K562 (cell line): ENCODE data around the gene RHBDF2. TPM values are rescaled to one million over a fixed set of nuclear protein-coding genes. Genes with fewer than 3 reads are reported as not detected.
A peak's percentile ranks its signal among the peaks of the same experiment; 100 is the strongest.

Experiments
- ARID1B ChIP-seq: fragments of 450-650 bp; IDR thresholded peaks from 2 replicates; pipeline ENCODE4 v1.6.1; 2016; ENCODE audit warnings: antibody characterized with exemption, mild to moderate bottlenecking, inconsistent platforms
- CBX5 ChIP-seq: IDR thresholded peaks from 2 replicates; pipeline ENCODE4 v1.6.1; 2014; ENCODE audit warnings: low read depth, borderline replicate concordance
- CCAR2 ChIP-seq: fragments of 200-400 bp; formaldehyde crosslinking; IDR thresholded peaks from 2 replicates; pipeline ENCODE4 v1.6.1; 2017; ENCODE audit warnings: mild to moderate bottlenecking, low read depth, low read length
- EGR1 ChIP-seq: fragments of 450-650 bp; conservative IDR thresholded peaks from 2 replicates; pipeline ENCODE4 v1.6.1; 2017; ENCODE audit warnings: mild to moderate bottlenecking
- ERF ChIP-seq: fragments of 450-650 bp; formaldehyde crosslinking; IDR thresholded peaks from 2 replicates; pipeline ENCODE4 v1.4.0; 2020; ENCODE audit warnings: mild to moderate bottlenecking, mixed read lengths
- FOXA3 ChIP-seq, 2 experiments: fragments of 450-650 bp in 1 of 2; sonication (generic) in 1 of 2; formaldehyde crosslinking; IDR thresholded peaks in 1 of 2; conservative IDR thresholded peaks in 1 of 2; 2 replicates each; pipeline versions ENCODE4 v1.4.0 to v1.8.0; 2020 to 2022; ENCODE audit warnings: mild to moderate bottlenecking in 2 of 2, missing genetic modification reagents in 1 of 2
- FOXJ2 ChIP-seq: fragments of 200-800 bp; sonication (Bioruptor generic); IDR thresholded peaks from 2 replicates; pipeline ENCODE4 v1.6.1; 2016; ENCODE audit warnings: missing genetic modification characterization, missing compliant biosample characterization
- FOXK2 ChIP-seq, 2 experiments: fragments of 450-650 bp; IDR thresholded peaks in 1 of 2; conservative IDR thresholded peaks in 1 of 2; 2 replicates each; pipeline ENCODE4 v1.6.1; 2016; ENCODE audit warnings: low read depth in 2 of 2, mild to moderate bottlenecking in 1 of 2
- HDAC2 ChIP-seq: fragments of 450-650 bp; IDR thresholded peaks from 2 replicates; pipeline ENCODE4 v1.6.1; 2016; ENCODE audit warnings: mild to moderate bottlenecking
- KDM5B ChIP-seq: fragments of 200-600 bp; sonication (generic); IDR thresholded peaks from 2 replicates; pipeline ENCODE4 v1.6.1; 2012; ENCODE audit warnings: low read depth, mild to moderate bottlenecking, moderate library complexity, low read length, control low read depth, inconsistent platforms; ENCODE audit not compliant: insufficient replicate concordance
- KHSRP ChIP-seq: fragments of 450-650 bp; IDR thresholded peaks from 2 replicates; pipeline ENCODE4 v1.6.1; 2017
- LCOR ChIP-seq: sonication (generic); formaldehyde crosslinking; IDR thresholded peaks from 2 replicates; pipeline ENCODE4 v1.8.0; 2022; ENCODE audit warnings: mild to moderate bottlenecking, missing genetic modification reagents
- MTA3 ChIP-seq: fragments of 450-650 bp; formaldehyde crosslinking; IDR thresholded peaks from 2 replicates; pipeline ENCODE4 v1.6.1; 2017; ENCODE audit warnings: mild to moderate bottlenecking, borderline replicate concordance
- NFRKB ChIP-seq: fragments of 450-650 bp; IDR thresholded peaks from 2 replicates; pipeline ENCODE4 v1.6.1; 2016; ENCODE audit warnings: low read depth
- NR3C1 ChIP-seq: sonication (generic); formaldehyde crosslinking; IDR thresholded peaks from 2 replicates; pipeline ENCODE4 v1.8.1; 2022; ENCODE audit warnings: missing genetic modification reagents
- POLR3G ChIP-seq: IDR thresholded peaks from 2 replicates; pipeline ENCODE4 v1.6.1; 2011; ENCODE audit not compliant: insufficient read length, insufficient replicate concordance; ENCODE audit errors: extremely low read depth
- RBFOX2 ChIP-seq: fragments of 200-400 bp; formaldehyde crosslinking; IDR thresholded peaks from 2 replicates; pipeline ENCODE4 v1.6.1; 2017; ENCODE audit warnings: low read depth, mild to moderate bottlenecking, low read length, moderate library complexity
- SIN3A ChIP-seq, 2 experiments: fragments of 150-350 bp in 1 of 2; IDR thresholded peaks; 2 replicates each; pipeline ENCODE4 v1.6.1; 2011 to 2016; ENCODE audit warnings: borderline replicate concordance in 2 of 2, low read depth in 2 of 2, low read length in 2 of 2, mild to moderate bottlenecking in 2 of 2, moderate library complexity in 2 of 2; ENCODE audit not compliant: control insufficient read depth in 1 of 2
- SIX5 ChIP-seq, 2 experiments: IDR thresholded peaks; 2 replicates each; pipeline ENCODE4 v1.6.1; 2011; ENCODE audit warnings: low read length in 2 of 2, borderline replicate concordance in 1 of 2, low read depth in 1 of 2, mild to moderate bottlenecking in 1 of 2, moderate library complexity in 1 of 2; ENCODE audit not compliant: insufficient read depth in 1 of 2
- SMARCA4 ChIP-seq: fragments of 450-650 bp; IDR thresholded peaks from 2 replicates; pipeline ENCODE4 v1.6.1; 2016
- TCF3 ChIP-seq: sonication (generic); formaldehyde crosslinking; IDR thresholded peaks from 2 replicates; pipeline ENCODE4 v1.4.0; 2020; ENCODE audit warnings: mild to moderate bottlenecking, missing genetic modification reagents
- ZBED1 ChIP-seq: IDR thresholded peaks from 2 replicates; pipeline ENCODE4 v1.6.1; 2014
- ZC3H8 ChIP-seq: fragments of 450-650 bp; IDR thresholded peaks from 2 replicates; pipeline ENCODE4 v1.6.1; 2017
- ZNF232 ChIP-seq: sonication (generic); formaldehyde crosslinking; IDR thresholded peaks from 2 replicates; pipeline ENCODE4 v1.8.0; 2022; ENCODE audit warnings: mild to moderate bottlenecking, missing genetic modification reagents
- ZNF384 ChIP-seq: IDR thresholded peaks from 2 replicates; pipeline ENCODE4 v1.6.1; 2012; ENCODE audit warnings: low read depth, low read length, improper control_type of control experiment
- ZNF589 ChIP-seq: fragments of 200-800 bp; sonication (Bioruptor generic); IDR thresholded peaks from 2 replicates; pipeline ENCODE4 v1.6.1; 2016; ENCODE audit warnings: low read depth, missing genetic modification characterization, missing compliant biosample characterization
- ZNF655 ChIP-seq: fragments of 250-450 bp; sonication (Bioruptor Pico); IDR thresholded peaks from 2 replicates; pipeline ENCODE4 v1.5.0; 2021
- polyA plus RNA-seq, 8 experiments: library from polyadenylated mRNA; depleted of rRNA in 4 of 8; stranded (reverse) in 5 of 8; unstranded in 3 of 8; fragments of >200 nt; fragmentation: Nextera tagmentation in 2 of 8; fragmentation: Illumina TruSeq in 1 of 8; extraction: Ambion mirVana in 2 of 8; extraction: Trizol in 1 of 8; gene quantifications; 2 replicates each; pipeline versions ENCODE4 v1.2.1 to v1.2.3, GENCODE V29; 2011 to 2014; ENCODE audit warnings: inconsistent platforms in 1 of 8, missing spikeins in 1 of 8
- total RNA-seq, 7 experiments: library from RNA; depleted of rRNA in 6 of 7; stranded (reverse); fragments of >200 nt in 6 of 7; fragmentation: Illumina TruSeq in 2 of 7; extraction: Trizol in 2 of 7; gene quantifications; 2 replicates each; pipeline versions ENCODE4 v1.2.1 to v1.2.3, GENCODE V29; 2011 to 2021; ENCODE audit warnings: low replicate concordance in 1 of 7
- TF ChIP-seq, protein P1 (sequence below): fragments of 450-650 bp; IDR thresholded peaks from 2 replicates; pipeline ENCODE4 v1.6.1; 2016; ENCODE audit warnings: borderline replicate concordance

RHBDF2 gene
- total and polyA plus RNA-seq, 9 of the 15 experiments (the other 6 are each of a cell fraction or from before 2014, with no cell fraction given): 0.04 to 2.8 (median 1.1) TPM

DNA sequence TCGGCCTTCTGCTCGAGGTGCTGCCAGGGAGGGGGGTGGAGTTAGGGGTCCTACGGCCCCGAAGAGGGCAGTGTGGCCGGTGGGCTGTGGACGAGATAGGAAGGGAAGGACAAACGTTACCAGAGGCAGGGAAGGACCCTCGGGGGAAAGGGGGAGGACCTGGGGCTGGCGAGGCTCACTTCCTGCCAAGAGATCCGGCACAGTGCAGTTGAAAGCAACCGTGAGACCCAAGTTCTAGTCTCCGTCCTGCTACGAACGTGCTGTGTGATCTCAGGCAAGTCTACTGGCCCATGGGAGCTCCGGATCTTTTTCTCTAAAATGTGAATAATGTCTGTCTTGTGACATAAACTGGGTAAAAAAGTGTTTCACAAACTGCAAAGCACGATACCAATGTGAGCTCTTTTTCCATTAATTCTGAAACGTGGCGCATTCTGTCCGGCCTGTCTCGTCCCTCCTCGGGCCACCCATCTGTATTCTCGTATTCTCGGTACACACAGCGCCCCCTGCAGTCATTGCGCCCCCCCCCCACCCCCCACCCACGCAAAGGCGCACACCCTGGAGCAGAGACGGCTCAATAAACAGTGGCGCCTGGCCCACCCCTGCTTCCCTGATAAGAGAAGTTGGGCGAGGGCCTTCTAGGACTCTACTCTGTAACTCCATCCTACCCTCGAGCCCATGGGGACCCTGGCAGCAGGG, 27.5 kb upstream of the RHBDF2 start (continued):
- TF ChIP-seq, protein P1, sequence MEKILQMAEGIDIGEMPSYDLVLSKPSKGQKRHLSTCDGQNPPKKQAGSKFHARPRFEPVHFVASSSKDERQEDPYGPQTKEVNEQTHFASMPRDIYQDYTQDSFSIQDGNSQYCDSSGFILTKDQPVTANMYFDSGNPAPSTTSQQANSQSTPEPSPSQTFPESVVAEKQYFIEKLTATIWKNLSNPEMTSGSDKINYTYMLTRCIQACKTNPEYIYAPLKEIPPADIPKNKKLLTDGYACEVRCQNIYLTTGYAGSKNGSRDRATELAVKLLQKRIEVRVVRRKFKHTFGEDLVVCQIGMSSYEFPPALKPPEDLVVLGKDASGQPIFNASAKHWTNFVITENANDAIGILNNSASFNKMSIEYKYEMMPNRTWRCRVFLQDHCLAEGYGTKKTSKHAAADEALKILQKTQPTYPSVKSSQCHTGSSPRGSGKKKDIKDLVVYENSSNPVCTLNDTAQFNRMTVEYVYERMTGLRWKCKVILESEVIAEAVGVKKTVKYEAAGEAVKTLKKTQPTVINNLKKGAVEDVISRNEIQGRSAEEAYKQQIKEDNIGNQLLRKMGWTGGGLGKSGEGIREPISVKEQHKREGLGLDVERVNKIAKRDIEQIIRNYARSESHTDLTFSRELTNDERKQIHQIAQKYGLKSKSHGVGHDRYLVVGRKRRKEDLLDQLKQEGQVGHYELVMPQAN: no peak
- peak; percentile 23; the same call in 1 of the 2 replicates for TF ChIP-seq HDAC2
- no peak for TF ChIP-seq ZBED1
- TF ChIP-seq KDM5B: peak; percentile 26
- TF ChIP-seq ERF (CRISPR knock-in tag): no peak
- peak; percentile 24; the same call in 1 of the 2 replicates for TF ChIP-seq SMARCA4
- no peak for TF ChIP-seq CCAR2
- TF ChIP-seq CBX5: no peak
- no peak for TF ChIP-seq POLR3G
- no peak for TF ChIP-seq ZNF589 (CRISPR knock-in tag)
- peak; percentile 52 for TF ChIP-seq FOXJ2
- peak; percentile 72; the same call in 1 of the 2 replicates for TF ChIP-seq NFRKB
- TF ChIP-seq ZNF384: no peak
- no peak for TF ChIP-seq NR3C1 (CRISPR knock-in tag)
- TF ChIP-seq SIX5 (IDR thresholded peaks at IDR 0.05; ENCODE audit: borderline replicate concordance in 1 of 2, insufficient read depth in 1 of 2, low read depth in 1 of 2, low read length in 2 of 2): no peak
- no peak for TF ChIP-seq KHSRP
- no peak for TF ChIP-seq SIN3A (IDR thresholded peaks at IDR 0.05; ENCODE audit: borderline replicate concordance in 2 of 2, control insufficient read depth in 1 of 2, low read depth in 2 of 2, low read length in 2 of 2)
- TF ChIP-seq MTA3: no peak; the same call in 1 of the 2 replicates
- 0 out of 2 replicates have a peak, but pooled peaks have one; percentile 36 for TF ChIP-seq RBFOX2
- TF ChIP-seq ZNF655: no peak
- TF ChIP-seq EGR1: peak; percentile 98
- TF ChIP-seq LCOR (CRISPR knock-in tag): no peak
- TF ChIP-seq ZNF232 (CRISPR knock-in tag): no peak
- no peak for TF ChIP-seq FOXA3 (CRISPR knock-in tag; conservative IDR thresholded peaks at IDR 0.05 in 1 of 2, IDR thresholded peaks at IDR 0.05 in 1 of 2)
- 0 out of 2 replicates have a peak, but pooled peaks have one; percentile 39 for TF ChIP-seq ARID1B
- TF ChIP-seq TCF3 (CRISPR knock-in tag): no peak
- no peak for TF ChIP-seq ZC3H8
- no peak for TF ChIP-seq FOXK2 (conservative IDR thresholded peaks at IDR 0.05 in 1 of 2, IDR thresholded peaks at IDR 0.05 in 1 of 2; ENCODE audit: low read depth in 2 of 2)
